GM21825 (cell line): ENCODE measurements around the gene HLA-DOB.
"Not testable (repeated sequence)": the region's sequence is repeated elsewhere in the genome, so short reads cannot be mapped to it uniquely, and the experiment has no call there.

Source experiments
- ATAC-seq: cut with Tn5 transposase; IDR thresholded peaks from one replicate; pipeline ENCODE4 v1.9.1; 2021; ENCODE audit warnings: mild to moderate bottlenecking, moderate library complexity; ENCODE audit not compliant: unreplicated experiment

Gene HLA-DOB

GRCh38 chr6:32815996-32816395, 806 bp downstream of the HLA-DOB start:
- ATAC-seq, result no peak

- no peak for ATAC-seq
These were observed 1.7 kb downstream of the HLA-DOB start for GRCh38 chr6:32815115-32815514.

GRCh38 chr6:32814145-32814544, 2.7 kb downstream of the HLA-DOB start:
- no peak for ATAC-seq

GRCh38 chr6:32809171-32809570, 7.6 kb downstream of the HLA-DOB start:
- ATAC-seq, result no peak

GRCh38 chr6:32807020-32807580, 9.7 kb downstream of the HLA-DOB start:
- no peak for ATAC-seq

GRCh38 chr6:32805404-32805803, 11.4 kb downstream of the HLA-DOB start:
- not testable (repeated sequence) for ATAC-seq

GRCh38 chr6:32803416-32803815, 13.4 kb downstream of the HLA-DOB start:
- ATAC-seq, result no peak

- no peak for ATAC-seq
These were observed 17.1 kb downstream of the HLA-DOB start for GRCh38 chr6:32799740-32800139.

- no peak for ATAC-seq
These were observed 17.6 kb downstream of the HLA-DOB start for GRCh38 chr6:32799168-32799567.

GRCh38 chr6:32796848-32797776, 19.7 kb downstream of the HLA-DOB start:
- ATAC-seq, result no peak

- no peak for ATAC-seq
These were observed 22.3 kb downstream of the HLA-DOB start for GRCh38 chr6:32794510-32794909.

GRCh38 chr6:32792901-32793435, 23.8 kb downstream of the HLA-DOB start:
- no peak for ATAC-seq

- no peak for ATAC-seq
These were observed 26.5 kb downstream of the HLA-DOB start for GRCh38 chr6:32790306-32790705.

GRCh38 chr6:32785781-32786533, 30.8 kb downstream of the HLA-DOB start:
- ATAC-seq, result no peak

GRCh38 chr6:32782923-32783322, 33.9 kb downstream of the HLA-DOB start:
- not testable (repeated sequence) for ATAC-seq

GRCh38 chr6:32779036-32779435, 37.8 kb downstream of the HLA-DOB start:
- no peak for ATAC-seq

- no peak for ATAC-seq
These were observed 41.7 kb downstream of the HLA-DOB start for GRCh38 chr6:32775071-32775470.

GRCh38 chr6:32774426-32774825, 42.4 kb downstream of the HLA-DOB start:
- no peak for ATAC-seq

- no peak for ATAC-seq
These were observed 44.1 kb downstream of the HLA-DOB start for GRCh38 chr6:32772656-32773055.

- ATAC-seq, result no peak
These were observed 52.8 kb downstream of the HLA-DOB start for GRCh38 chr6:32764048-32764447.

- no peak for ATAC-seq
These were observed 53.4 kb downstream of the HLA-DOB start, which contains the start of gene HLA-DQB2 for GRCh38 chr6:32763421-32763820. Gene HLA-DQB2 (minus strand): TSS chr6:32763532. CDS start chr6:32763470, 62 bp downstream.
